ENCODE measurements around the gene NT5C1A.
A peak's percentile ranks its signal among the peaks of the same experiment; 100 is the strongest.

Gene NT5C1A

GRCh38 chr1:39635205-39635870 lies 36.6 kb downstream of the NT5C1A start:
- DNase-seq = no peak

GRCh38 chr1:39633422-39633821 lies 38.5 kb downstream of the NT5C1A start:
- peak; percentile 41 for DNase-seq

GRCh38 chr1:39632682-39633417 lies 39.1 kb downstream of the NT5C1A start:
- DNase-seq = peak; percentile 75

- no peak for DNase-seq
Measured at GRCh38 chr1:39632323-39632681, 39.6 kb downstream of the NT5C1A start.

- no peak for DNase-seq
Measured at GRCh38 chr1:39631361-39632322, 40.3 kb downstream of the NT5C1A start.

GRCh38 chr1:39628807-39629350 lies 43.0 kb downstream of the NT5C1A start:
- DNase-seq = no peak

GRCh38 chr1:39626646-39627045 lies 45.3 kb downstream of the NT5C1A start:
- no peak for DNase-seq

GRCh38 chr1:39625462-39626273 lies 46.2 kb downstream of the NT5C1A start:
- peak; percentile 35 for DNase-seq

- DNase-seq = no peak
Measured at GRCh38 chr1:39625009-39625408, 46.9 kb downstream of the NT5C1A start.

GRCh38 chr1:39623053-39623452 lies 48.9 kb downstream of the NT5C1A start:
- DNase-seq = no peak

GRCh38 chr1:39622427-39622826 lies 49.5 kb downstream of the NT5C1A start:
- DNase-seq = no peak

GRCh38 chr1:39620659-39621165 lies 51.2 kb downstream of the NT5C1A start:
- no peak for DNase-seq

- DNase-seq = no peak
Measured at GRCh38 chr1:39617488-39618049, 54.3 kb downstream of the NT5C1A start.

GRCh38 chr1:39615086-39615673 lies 56.7 kb downstream of the NT5C1A start:
- DNase-seq = no peak

- no peak for DNase-seq
Measured at GRCh38 chr1:39614488-39614887, 57.4 kb downstream of the NT5C1A start.

GRCh38 chr1:39613250-39613649 lies 58.7 kb downstream of the NT5C1A start:
- DNase-seq = no peak

- DNase-seq = peak; percentile 66
Measured at GRCh38 chr1:39609618-39610331, 62.1 kb downstream of the NT5C1A start.

Measured in right kidney (tissue), 1 donor.